HG03066 (cell line): ENCODE data around the gene SOBP.

ENCODE experiments used
- ATAC-seq: cut with Tn5 transposase; IDR thresholded peaks from one replicate; pipeline ENCODE4 v1.9.1; 2021; ENCODE audit warnings: low read depth; ENCODE audit not compliant: unreplicated experiment

SOBP gene

DNA sequence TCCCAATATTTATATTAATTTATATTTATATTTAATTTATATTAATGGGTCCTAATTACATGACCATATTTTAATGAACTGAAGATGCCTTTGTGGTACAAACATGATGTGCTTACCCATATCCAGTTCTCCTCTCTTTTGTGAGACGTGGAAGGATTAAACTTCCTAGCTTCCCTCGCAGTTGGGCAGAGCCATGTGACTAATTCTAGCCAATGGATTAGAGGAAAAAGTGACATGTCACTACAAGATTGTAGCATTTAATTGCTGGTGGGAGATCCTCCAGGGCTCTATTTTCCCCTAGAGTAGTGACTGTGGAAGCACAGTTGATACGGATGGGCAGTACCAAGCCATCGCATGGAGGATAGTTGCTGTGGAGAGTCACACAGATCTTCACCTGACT is 4.8 kb upstream of the SOBP start:
- ATAC-seq, result no peak

DNA sequence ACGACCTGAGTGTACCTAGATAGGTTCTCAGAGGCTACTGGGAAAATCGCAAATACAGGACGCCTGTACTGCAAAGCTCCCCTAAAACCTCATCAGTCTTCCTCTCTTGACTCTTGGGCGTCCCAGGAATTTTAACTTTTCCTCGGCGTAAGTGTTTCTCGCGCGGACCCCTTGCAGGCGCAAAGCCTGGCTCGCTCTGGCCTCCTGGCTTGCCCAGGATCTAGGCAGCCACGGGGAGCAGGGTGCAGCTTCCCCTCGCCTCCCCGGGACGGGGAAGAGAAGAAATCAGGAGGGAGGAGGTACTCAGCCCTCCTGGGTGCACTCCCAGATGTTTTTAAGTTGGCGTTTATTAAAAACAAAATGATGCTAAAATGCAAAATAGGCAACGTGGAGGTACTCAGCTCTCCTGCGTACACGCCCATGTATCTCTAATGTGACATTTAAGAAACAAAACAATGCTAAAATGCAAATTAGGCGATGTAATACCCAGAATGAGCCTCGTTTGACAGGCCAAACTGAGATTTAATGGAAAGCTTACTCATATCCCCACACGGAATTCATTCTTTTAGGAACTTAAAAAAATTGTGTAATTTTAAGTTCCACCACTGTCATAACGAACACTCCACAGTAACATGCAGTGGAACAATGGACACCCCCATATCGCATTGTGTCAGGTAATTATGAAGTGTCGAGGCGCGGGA is 1.6 kb upstream of the SOBP start:
- no peak for ATAC-seq

DNA sequence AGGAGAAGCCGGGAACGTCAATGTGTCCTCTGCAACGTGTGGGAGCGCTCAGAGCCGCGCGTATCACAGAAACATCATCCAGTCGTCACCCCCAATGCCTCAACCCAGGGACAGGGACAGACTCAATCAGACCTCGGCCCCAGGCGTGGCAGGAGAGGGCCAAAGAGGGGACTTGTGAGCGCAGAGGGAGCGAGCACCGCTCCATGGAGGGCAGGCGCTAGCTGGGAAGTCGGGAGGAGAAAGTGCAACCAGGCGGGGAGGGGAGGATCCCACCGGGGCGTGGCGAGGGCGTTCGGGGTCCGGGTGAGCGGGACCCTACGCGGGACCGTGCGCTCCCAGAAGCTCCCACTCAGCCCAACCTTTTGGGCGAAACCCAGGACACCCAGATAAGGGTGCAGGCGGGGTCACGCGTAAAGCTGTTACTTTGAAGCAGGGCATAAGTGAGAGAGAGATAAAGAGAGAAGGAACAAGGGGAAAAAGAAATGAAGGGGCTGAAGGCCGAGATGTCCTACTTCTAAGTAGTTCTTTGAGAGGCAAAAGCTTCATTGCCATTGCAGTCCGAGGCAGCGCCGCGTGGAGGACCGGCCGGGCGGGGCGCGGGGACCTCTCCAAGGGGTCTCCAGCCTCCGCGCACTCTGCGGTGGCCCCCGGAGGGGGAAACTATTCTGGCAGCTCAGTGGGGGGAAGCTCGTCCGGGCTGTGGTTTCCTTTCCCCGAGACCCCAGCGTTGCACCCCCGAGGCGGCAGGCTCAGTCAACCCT is 862 bp upstream of the SOBP start:
- no peak for ATAC-seq

DNA sequence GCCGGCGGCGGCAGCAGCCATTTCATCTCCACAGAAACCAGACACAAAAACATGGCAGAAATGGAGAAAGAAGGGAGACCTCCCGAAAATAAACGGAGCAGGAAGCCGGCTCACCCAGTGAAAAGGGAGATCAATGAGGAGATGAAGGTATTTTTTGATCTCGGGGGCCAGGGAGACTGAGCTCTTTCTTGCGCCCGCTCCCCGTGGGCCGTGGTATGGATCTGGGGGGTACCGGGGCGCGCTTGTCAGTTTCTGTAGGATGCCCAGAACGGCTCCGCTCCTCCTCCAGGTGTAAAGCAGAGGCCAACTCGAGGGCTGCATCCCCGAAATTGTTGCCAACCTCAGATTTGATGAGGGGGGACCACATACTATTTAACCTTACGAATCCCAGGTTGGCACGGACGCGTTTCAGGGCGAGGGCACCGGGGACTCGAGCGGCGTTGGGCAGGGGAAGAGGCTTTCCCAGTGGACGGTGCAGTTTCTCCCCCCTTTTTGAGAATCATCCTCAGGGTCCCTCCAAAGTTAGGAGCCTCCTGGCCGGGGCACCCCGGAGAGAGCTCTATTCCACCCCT is 735 bp downstream of the SOBP start:
- ATAC-seq, result no peak

DNA sequence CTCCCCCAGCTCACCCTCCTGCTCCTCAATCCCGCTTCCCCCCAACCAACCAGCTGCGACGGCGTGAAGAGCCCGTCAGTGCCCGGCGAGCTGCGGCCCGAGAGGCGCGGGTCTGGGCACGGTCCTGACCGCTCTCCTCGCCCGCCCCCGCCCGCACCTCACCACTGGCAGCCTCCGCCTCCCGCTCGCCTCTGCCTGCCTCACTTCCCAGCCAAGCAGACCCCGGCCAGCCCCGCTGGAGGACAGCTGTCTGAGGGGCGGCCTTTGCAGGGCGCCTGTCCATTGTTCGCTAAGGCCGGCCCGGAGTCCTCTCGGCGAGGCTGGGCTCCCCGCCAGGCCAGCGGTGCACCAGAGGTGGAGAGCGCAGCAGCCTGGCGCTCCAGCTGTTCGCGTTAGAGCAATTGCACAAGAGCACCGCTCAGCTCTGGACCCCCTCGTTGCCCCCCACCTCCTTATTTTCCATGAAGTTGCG is 1.3 kb downstream of the SOBP start:
- no peak for ATAC-seq

DNA sequence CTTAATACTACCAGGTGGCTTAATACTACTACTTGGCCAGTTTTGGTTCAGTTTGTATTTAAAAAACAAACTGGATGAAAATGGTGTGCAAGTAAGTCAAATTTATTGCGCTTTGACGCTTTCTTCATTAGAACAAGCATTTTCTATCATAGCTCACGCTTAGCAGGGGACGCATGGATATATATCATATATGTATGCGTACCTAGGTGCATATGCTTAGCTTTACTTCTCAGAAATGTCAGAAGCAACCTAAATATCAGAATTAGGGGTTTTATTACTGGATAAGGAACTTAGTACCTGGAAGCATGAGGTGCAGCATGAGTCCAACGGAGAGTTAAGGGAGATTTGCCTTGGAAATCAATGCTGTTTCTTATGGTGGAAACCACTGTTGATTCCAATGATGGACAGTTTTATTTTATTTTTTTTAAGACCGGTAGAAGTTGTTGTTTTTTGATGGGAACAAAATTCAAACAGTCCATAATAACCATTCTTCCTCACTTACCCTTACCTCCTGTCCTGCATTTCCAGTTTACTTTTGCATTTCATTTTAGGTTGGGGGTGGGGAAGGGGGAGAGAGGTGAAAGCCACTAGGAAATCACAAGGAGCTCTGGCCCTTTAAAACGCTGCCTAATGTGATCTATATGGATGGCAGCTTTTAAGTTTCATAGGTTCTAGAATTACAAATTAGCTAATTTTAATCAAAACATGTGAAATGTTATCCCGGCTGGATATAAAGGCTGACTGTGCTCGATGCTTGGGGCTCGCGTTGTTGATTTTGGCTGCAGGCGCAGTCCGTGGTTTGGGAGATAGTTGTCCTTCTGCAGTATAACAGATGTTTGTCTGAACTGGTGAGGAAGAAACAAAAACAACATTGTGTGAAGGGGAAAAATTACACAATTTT is 2.1 kb downstream of the SOBP start:
- no peak for ATAC-seq

DNA sequence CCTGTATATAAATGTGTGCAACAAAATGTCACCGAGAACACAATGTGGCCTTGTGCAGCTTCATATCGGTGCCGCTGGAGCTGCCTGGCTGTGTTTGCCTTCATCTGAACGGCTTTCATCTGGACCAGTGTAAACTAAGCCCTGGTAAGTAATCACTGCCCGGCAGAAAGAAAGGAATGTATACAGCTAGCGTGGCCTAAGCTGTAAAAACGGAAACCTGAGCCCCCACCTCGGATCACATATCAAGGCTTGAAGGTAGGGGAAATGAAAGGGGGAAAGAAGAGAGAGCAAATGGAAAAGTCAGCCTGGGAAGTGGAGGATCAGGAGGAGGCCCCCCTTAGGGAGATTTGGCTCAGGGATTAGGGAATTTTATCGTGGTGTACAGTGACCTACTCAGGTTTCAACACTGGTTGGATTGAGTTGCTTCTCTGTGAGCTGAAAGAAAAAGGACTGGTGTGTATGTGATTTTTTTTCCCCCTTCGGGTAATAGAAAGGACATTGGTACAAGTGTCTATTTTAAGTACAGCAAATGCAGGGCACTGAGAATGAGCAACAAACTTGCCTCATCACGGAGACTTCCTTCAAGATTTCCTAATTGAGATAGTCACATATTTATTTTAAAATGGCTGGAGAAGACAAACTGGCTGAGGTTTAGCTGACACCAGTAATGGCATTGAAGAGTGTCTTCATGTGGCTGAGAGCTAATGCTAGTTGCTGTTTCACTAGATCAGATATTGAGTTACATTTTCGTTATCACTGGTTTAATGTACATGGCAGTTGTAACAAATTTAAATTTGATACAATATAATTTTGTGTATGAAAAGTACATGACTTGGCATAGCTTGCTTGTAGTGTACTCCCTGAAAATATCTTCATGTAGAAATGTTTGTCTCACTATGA is 3.5 kb downstream of the SOBP start:
- ATAC-seq, result no peak

DNA sequence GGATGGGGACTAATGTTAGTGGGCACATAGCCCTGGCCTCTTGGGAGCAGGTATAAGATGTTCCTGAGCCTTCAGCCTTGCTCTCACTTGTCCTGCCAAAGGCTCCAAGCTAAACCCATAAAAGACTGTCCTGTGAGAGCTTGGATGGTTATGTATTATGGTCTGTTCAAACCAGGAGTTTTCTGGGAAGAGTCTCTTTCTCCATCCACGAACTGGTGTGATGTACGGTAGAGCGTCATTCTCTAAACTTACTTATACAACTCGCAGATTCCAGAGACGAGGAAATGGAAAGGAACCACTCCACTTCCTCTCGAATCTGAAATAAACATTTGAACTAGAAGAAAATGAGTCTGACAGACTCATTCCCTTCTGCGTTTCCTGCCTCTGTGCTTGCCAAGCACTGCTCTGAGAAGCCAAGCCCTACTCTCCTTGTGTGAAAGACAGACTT is 5.3 kb downstream of the SOBP start:
- ATAC-seq, result no peak

DNA sequence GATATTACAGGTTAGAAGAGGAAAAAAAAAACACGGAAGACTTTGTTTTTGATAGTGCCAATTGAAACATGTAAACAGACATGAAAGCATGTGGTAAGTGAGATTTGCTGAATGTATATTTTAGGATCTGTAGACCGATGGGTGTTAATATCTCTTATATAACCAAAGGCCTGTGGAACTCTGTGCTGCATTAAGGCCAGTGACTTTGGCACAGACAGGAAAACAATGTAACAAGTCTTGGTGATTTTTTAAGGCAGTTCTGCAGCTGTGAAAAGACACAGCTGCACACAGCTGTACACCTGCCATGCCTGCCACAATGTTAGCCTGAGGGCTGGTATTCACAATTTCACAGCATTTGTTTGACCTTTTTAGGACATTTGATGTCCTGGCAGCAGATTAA is 6.1 kb downstream of the SOBP start:
- ATAC-seq, result no peak

DNA sequence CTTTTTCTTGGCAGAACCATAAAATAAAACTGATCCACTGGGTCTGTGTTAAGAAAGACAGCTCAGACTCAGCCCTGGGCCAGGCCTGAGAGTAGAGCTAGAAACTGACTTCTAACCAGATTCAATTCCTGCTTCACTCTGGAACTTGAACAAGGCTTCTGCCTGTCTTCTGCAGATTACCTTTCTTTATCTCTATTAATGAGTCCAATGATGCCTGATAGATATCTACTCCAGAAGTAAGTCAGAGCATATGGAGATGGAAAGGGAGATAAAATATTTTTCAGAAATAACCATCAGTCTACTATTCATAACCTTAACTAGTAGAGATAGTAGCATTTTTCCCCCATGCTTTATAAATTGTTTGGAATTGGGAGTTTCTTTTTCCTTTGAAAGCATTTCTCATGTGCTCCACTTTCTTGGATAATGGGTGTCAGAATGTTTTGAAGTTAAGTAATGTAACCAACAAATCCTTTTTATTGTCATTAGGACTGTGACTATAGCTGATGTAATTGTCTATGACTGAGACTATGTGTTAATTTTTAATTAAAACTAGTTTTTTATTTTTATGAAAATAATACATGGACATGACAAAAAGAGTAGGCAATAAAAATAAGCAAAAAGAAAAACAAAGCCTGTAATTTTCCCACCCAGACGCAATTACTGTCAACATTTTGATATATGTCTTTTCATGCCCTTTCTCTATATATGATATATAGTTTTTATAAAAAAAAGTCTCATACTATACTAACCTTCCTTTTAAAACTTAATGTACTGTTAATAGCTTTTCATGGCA is 7.2 kb downstream of the SOBP start:
- no peak for ATAC-seq

DNA sequence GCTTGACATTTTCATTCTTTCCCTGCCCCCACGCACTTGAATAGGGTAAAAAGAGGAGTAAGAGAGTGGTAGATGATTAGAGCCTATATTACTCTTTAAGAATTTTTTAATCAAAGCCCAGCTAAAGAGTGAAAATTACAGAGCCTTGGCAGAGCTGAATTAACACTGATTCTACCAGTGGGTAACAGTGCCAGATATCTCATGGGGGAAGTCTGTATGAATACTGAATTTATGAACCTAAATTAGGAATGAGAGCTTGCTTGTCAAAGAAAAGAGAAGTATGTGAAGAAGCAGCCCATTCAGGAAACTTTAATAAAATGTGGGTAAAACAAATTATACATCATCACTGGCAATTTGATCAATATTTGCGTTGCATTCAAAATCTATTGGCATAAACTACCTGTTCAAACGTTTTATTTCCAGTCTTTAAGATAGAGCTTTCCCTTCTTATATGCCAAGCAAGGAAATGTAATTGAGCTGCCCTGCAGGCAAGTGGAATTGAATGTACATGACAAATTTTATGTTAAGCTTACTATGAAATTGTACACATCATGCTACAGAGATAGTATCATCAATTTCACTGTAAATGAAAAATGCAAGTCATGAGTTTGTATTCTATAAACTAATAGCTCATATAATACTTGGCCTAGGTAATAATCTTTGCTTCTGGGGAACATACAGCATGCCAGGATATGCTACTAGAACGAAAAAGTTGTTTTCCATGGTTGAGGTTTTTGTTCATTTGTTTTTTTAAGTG is 14.5 kb downstream of the SOBP start:
- no peak for ATAC-seq

DNA sequence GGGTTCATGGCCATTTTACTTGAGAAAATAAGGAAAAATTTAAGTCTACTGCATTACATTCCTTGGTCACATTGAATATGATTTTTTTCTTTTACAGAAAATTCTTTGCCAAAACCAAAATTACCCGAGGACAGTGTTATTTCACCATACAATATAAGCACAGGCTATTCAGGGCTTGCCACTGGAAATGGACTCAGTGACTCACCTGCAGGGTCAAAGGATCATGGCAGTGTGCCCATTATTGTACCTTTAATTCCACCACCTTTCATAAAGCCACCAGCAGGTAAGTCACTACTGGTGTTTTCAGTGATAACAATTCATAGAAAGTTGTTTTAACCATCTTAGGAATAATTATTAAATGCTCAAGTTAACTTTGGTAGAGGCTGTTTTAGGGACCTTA is 16.2 kb downstream of the SOBP start:
- no peak for ATAC-seq

DNA sequence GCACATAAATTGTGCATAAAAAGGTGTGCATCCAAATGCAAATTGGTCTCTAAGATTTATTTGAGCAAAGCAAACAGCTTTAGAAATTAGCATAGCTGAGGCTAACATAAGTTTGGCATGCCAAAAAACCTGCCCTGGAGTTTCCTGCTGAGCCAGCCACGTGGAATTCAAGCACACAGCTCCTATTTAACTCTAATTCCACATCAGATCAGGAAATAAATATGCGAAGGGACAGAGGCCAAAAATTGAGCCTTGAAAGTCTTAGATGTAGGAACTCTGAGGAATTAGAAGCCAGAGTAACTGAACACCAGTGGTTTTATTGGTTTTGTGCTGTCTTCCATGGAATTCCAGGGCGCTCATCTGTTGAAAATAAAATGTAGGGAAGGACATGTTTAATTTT is 19.6 kb downstream of the SOBP start:
- no peak for ATAC-seq

DNA sequence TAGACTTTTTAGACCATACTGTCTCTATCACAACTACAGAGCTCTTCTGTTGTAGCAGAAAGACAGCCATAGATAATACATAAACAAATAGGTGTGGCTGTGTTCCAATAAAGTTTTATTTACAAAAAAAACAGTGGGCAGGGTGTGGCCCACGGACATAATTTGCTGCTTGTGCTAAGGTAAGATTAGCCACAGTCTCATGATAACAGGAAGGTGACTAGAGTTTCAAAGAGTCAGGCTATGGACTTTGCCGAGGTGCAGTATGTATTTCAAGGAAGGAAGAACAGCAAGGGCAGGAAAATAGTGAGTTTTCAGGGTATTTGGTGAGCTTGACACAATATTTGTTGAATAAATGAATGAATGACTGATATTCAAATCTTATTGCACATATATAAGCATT is 20.2 kb downstream of the SOBP start:
- ATAC-seq, result no peak

DNA sequence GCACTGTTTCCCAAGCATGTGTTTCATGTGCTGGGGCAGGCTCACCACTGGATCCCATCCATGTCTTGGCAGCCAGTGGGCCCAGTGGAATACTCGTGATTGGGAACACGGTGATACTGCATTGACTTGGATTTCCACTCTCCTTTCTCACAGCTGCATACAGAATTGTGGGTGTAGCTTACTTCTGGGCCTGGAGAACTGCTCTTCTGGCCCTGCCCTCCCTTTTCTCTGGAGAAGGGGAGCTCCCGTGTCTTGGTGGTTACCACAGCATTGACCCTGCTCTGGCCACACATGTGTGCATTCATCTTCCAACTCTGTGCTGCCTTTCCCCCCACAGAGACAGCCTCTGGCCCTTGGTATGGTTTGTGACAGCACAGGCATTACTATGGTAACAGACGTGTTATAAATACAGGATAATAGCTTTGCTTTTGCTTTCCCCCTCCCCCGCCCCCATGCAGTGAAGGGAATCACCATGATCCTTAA is 21.6 kb downstream of the SOBP start:
- no peak for ATAC-seq

DNA sequence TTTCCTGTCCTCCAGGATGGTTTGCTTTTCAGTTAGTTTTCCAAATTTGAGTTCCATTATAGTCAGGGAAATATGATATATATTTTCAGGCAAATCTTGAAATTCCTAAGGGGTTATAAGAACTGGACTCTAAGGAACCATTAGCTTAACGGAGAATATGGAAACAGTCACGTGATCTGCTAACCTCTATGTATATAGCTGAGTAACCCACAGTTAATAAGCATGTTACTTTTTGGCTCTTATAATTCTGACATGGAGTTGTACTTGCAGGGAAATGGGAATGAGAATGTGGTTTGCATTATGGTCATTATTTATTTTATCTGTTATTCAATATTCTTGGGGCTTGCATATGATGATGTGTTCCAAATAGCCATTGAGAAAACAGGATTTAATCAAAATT is 23.3 kb downstream of the SOBP start:
- ATAC-seq, result no peak

DNA sequence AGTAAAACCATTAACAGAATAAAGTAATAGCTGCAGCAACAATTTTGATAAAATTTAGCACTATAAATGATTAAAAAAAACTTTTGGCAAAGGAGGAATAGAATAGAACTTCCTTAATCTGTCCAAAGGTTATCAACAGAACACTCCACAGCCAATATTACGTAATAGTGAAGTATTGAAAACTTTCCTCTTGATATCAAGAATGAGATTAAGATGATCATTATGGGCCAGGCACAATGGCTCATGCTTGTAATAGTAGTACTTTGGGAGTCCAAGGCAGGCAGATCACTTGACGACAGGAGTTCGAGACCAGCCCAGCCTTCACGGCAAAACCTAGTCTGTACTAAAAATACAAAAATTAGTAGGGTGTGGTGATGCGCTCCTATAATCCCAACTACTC is 26.0 kb downstream of the SOBP start:
- no peak for ATAC-seq

DNA sequence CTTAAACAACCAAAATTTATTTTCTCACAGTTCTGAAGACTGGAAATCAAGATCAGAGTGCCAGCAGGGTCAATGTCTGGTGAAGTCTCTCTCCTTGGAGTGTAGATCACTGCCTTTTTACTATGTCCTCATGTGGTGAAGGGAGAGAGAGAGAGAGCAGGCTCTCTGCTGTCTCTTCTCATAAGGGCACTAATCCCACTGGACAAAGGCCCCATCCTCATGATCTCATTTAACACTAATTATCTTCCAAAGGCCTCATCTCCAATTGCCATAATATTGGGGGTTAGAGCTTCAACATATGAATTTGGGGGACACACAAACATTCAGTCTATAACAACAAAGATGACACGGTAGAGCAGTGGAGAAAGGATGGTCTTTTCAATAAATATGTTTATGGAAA is 27.4 kb downstream of the SOBP start:
- ATAC-seq, result no peak
